Activated naive CD4-positive, alpha-beta T cell treated with anti-CD3 and anti-CD28 coated beads, Interleukin-2, amount 50 U/mL, for 16 hours (primary cell): ENCODE data around the gene ARPP21.

Source experiments
- DNase-seq: peaks from one replicate; pipeline ENCODE4 v3.0.0-alpha.2; 2020

ARPP21 gene

DNA sequence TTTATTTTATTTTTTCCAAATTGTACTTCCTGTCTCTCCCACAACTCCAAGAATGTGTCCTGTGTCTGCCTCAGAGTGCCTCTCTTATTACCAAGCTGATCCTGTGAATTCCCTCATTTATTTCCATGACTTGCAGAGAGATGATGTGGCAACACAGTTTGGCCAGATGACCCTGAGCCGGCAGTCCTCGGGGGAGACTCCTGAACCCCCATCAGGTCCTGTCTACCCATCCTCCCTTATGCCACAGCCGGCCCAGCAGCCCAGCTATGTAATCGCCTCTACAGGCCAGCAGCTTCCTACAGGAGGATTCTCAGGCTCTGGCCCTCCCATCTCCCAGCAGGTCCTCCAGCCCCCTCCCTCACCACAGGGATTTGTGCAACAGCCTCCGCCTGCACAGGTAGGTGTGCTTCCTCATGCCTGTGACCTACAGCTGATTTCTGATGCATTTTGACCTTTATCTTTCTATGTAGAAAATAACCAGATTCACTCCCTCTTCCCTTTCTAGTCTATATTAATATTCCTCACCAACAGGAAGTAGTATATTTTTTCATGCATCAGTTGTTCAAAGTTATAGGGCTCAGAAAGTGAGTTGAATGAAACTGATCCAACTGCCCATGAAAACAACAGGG is 100.0 kb downstream of the ARPP21 start:
- no peak for DNase-seq

DNA sequence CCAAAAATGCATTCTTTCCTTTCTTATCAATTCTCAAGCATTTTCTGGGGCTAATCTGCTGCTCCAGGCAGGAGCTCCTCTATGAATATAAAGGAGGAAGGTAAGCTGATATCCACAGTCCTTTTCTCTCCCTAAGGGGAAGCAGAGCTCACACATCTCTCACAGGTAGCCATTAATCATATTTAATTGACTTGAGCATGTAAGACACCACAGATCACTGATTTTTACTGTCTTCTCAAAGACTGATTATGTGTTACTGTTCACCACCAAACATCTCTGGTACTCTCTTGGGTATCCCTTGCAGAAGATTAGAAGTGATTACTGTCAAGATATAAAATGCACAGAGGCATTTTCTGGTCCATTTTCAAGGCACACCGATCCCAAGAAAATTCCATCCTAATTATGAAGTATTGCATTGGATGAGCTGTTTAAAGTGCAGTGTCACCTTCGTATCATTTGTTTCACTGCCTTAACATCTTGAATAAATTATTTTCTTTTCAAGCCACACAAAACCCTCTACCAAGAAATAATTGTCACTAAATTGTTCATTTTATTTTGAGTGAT is 100.7 kb downstream of the ARPP21 start:
- no peak for DNase-seq

DNA sequence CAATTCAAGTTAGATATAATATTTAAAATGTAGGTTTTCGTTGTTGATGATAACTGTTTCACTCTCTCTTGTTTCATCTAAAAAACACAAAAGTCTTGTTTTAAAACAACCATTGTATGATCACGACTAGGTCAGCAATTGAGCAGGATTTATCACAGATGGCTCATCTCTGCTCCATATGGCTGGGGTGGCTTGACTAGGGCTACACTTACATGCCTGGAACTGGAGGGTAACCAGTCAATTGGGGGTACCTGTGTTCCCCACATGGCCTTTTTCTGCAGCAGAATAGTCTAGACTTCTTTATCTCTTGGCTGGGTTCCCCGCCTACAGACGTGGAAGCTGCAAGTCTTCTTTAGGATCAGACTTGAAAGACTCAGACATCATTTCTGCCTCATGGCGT is 103.9 kb downstream of the ARPP21 start:
- DNase-seq: no peak

DNA sequence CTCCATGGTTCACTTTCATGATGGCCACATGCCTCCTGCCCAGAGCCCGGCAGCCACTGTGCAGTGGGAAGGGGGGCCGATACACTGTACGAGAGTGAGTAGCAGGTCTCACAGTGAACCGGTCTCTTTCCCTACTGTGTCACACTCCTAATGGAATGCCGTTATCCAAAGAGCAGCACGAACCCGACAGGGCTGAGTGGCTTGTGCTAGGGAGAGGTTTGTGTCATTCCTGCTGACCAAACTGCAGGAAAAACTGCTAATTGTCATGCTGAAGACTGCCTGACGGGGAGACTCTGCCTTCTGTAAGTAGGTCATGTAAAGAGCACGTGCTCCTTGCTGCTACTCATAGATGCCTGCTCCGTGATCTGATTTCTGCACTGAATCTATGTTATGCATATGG is 105.1 kb downstream of the ARPP21 start:
- no peak for DNase-seq

DNA sequence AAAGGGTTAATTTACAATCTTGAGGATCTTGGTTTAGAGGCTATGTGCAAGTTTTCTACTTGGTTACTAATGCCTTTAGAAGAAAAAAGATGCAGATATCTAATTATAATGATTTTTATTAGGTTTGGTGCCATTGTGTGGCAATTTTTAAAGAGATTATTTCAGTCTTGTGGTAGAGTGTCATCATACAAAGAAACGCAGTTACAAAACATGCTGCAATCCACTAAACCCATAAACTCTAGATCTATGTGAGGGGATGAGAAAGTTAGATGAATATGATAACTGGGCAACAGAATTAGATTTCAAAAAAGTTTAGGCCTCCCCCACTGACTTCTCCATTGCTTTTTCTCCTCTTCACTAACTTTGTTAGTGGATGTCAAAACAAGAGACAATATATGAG is 106.0 kb downstream of the ARPP21 start:
- DNase-seq: no peak

DNA sequence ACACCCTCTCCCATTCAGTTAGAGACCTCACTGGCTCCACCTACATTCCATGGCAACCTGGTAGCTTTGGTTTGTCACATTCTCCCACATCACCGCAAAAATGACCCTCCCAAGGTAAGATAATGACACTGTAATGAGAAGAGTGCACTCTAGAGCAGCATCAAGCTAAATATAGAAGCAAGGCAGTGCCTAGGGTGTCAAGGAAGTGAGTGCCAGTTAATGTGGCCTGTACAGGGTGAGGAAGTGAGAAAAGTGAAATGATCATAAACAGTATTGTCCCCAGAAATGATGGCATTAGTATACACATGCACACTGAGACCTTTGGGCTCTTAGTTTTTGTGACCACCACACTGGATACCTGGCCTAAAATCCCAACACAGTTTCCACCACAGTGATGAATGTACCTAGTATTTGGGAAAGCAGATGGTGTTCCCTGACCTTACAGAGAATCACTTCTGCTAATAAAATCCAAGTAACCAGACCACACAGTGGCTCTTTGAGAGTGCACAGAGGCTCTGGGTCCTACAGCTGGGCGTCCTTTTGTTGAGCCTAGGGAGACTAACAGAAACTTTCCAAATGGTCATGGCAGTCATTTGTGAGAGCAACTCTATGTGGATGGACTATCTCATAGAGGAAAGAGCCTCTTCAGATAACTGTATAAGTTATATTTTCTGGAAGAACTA is 106.6 kb downstream of the ARPP21 start:
- DNase-seq: no peak

DNA sequence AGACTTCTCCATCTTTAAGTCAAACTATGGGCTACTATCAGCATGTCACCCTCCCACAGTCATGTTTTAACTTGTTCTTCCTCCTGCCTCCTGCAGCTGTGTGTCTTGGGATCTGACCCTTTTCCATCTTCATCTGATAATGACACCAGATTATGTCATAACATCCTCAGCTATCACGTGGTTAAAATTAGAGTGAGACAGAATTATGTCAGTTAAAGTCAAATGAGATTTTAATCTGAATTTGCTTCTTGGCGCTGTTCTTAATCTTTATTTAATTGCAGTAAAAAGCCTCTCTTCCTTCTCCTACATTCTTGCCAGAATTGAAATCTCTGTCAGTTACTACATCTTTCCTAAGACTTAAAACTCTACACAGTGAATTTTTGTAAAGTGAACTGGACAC is 107.2 kb downstream of the ARPP21 start:
- DNase-seq: no peak

DNA sequence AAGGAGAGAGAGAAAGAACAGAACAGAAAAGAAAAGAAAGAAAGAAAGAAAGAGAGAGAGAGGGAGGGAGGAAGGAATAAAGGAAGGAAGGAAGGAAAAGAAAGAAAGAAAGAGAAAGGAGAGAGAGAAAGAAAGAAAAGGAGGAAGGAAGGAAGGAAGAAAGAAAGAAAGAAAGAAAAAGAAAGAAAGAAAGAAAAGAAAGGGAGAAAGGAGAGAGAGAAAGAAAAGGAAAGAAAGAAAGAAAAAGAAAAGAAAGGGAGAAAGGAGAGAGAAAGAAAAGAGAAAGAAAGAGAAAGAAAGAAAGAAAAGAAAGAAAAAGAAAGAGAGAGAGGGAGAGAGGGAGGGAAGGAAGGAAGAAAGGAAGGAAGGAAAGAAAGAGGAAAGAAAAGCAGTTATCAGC is 108.8 kb downstream of the ARPP21 start:
- DNase-seq: no peak

DNA sequence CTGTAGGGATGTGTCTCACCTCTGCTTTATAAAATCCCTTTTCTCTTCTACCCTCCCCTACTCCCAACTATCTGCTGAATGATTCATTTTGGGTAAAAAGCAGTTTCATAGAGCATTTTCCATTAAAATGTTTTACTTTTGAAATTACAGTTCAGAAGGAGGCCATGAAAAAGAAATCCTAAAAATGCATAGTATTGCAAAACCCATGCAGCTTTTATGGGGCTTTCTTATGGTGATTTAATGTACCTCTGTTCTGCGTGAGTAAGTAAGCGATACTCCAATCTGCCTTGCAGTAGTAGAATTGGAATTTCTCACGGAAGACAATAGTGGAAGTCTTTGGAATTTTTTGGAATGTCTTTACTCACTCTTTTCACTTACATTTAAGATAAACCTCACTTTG is 111.9 kb downstream of the ARPP21 start:
- DNase-seq: no peak

DNA sequence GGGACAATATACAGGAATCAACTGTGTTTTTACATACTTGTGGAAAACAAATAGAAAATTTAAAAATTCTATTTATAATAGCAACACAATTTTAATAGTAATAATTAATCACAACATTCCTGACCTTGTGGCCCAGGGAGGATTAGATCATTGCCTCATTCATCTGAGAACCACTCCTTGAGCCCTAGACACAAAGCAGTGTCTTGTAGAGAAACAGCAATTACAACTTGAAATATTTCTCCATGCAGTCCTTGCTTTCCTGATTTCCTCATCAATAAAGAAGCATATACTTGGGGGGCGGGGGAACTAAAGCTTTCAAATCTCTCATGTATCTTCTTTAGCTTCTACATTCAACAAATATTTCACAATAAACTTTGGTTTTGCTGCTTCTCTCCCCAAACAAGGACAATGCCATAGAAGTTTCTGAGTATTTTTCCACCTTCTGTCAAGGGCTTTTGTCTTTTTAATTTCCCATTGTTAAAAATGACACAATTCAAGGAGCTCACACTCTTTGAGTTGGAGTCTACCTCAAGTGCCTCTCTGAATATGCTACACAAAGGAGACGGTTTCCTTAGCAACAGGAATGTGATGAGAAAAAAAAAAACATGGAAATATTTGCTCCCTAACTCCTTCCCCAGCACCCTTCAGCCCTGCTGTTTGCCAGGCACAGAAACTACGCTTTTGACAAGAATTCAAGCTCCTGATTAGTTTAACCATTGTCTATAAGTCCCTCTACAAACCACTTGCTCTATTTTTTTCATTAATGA is 118.8 kb downstream of the ARPP21 start:
- no peak for DNase-seq

DNA sequence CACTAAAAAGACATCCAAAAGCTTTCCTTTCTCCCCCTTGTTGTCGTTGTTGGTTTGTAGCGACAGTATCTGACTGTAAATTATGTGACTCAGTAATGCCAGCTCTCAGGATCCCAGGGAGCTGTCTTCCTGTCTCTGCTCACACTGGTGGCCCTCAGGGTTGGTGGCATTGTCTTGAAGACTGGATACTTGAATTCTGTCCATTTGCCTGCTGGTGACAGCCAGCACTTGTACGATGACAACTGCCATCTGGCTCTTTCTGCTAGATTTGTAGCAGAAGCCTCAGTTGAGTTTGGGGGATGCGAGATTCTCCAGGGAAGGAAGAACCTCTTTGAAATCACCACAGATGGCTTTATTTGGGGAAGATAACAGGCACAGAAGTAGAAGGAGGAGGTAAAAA is 120.8 kb downstream of the ARPP21 start:
- DNase-seq: no peak

DNA sequence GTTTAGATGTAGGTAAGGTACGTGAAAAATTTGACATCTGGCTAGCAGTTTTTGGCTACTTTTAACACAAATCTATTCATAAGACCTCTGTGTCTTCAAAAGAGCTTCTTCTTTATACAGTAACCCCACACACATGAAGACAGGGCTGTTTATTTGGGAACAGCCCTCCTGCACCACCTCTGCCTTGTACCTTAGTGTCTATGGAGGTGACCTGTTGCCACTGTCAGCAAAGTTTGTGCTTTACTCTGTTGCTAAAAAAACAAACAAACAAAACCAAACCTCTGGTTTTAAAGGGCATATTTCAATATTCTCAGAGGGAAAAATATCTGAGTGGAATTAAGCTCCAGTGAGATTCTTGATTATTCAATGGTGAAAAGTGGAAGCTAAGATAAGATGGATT is 122.0 kb downstream of the ARPP21 start:
- DNase-seq: no peak

DNA sequence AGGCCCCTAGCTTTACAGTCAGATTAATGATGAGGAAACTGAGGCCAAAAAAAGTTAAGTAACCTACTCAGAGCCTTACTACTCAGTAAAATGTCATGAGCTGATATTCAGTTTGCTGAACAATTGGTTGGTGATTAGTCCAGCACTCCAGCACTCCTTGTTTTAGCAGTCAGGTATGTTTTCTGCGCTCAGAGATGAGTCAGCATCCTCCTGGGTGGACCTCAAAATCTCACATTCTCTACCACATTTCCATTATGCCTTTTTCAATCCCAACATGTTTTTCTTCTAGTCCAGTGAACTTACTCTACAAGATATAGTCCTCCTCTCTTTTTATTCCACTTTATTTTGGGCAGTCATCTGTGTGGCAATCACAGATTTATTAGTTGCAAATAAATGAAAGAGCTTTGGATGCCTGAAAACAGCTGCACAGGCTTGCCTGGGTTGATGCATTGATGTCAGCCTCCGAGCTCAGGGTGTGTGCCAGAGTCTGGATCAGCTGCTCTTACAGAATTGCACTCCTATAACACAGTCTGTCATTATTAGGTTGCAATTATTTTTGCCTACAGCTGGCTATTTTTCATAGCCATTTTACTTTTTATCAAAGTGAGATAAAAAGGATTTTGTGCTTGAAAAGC is 133.2 kb downstream of the ARPP21 start:
- no peak for DNase-seq

DNA sequence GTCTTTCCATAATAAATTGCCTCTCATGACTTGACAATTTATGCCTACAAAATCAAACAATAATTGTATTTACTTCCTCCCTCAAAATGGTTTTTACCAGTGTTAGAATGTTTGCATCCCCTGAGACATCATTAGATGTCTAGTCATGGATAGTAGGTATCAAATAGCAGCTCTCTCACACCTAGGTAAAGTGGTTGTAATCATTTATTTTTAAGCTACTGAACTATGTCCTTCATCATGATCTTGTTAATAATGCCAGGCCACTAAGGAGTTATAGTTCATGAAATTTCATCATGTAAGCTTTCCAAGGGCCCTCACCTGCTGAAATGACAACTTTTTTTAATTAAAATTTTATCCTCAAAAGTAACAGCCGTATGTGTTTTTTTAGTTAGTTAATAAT is 134.1 kb downstream of the ARPP21 start:
- no peak for DNase-seq

DNA sequence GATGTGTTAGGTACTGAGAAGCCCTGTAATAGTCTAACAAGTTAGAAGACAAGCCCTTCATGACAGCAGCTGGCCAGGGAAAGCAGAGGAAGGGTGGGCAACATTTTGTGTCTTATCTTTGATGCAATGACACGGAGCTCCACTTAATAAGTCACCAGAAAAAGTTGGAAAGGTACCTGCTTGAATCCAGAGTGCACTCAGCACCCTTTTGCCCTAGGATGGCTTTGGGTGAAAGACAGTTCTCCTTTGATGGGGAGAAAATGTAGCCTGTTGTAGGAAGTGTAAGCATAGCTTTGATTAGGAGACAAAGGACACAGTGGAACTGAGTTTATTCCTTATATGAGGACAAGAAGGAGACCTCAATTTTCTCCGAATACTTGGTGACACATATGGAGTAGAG is 137.0 kb downstream of the ARPP21 start:
- no peak for DNase-seq

DNA sequence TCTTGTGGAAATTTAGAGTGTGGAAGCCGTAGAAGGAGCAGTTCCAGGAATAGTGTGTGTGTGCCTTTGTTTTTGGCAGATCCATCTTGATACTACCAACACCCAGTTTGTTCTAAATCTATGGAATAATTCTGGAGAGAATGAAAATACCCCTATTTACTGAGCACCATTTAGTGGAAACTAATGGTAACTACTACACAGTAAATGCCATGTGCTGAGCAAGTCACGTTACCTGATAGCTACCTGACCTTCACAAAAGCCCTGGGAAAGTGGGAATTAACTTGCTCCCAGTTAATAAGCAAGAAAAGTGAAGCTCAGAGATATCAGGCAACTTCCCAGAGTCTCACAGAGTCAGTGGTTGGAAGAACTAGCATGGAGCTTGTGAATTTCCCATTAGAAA is 137.7 kb downstream of the ARPP21 start:
- DNase-seq: no peak

DNA sequence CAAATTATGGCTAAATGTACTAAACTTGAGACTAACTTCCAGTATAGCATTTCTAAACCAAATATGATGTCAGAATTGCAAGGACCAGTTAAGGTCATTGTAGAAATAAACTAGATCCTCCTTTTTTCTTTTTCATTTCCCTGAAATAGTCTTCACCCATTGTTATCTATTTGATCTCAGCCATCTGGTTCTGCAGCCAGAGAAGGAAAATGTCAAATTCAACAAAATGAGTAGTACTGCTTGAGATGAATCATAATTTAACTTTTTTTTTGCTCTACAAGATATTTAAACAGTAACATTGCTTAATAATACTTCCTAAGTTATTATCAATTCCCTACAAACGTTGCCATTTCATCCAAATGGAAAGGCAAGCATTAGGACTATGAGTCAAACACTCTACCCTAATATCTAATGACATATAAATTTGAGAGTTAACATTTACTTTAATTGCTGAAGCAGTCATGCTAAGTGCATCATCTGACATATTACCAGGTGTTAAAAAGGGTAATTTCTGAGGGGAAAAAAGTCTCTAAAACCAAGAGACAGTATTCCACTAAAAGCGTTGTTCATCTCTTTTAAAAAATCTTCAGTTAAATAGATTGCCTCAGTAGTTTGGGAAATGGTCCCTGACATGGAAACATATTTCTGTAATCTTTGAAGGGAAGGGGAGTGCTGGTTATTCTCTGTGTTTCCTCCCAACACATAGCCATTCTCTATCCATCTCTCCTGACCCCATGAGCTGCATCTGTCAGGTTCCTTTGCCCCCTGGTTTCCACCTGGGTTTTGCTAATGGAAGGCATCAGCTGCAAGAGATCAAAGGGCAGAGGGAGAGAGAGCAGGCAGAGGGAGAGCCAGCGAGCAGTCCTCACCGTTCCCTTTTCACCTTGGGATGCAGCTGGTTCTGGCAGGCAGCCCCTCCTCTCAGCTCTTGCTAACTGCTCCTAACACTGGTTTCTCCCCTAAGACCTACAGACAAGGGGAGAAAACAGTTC is 138.5 kb downstream of the ARPP21 start:
- no peak for DNase-seq

DNA sequence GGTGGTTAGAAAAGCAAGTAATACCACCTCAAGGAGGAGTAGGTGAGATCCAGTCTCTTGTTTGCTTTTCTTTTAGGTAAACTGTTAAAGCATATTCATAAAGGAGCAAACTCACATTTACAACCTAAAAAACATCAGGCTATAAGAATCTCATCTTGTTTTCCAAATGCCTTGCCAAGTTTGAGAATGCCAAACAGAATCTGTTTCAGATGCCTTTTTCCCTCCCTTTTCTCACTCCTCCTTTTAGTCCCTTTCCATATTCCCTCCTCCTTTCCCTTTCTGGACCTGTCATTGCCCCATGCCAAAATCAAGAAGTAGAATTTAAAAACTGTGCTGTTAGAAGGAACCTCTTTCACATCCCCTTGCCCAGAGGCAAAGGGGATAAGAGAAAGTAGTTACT is 140.3 kb downstream of the ARPP21 start:
- DNase-seq: no peak

DNA sequence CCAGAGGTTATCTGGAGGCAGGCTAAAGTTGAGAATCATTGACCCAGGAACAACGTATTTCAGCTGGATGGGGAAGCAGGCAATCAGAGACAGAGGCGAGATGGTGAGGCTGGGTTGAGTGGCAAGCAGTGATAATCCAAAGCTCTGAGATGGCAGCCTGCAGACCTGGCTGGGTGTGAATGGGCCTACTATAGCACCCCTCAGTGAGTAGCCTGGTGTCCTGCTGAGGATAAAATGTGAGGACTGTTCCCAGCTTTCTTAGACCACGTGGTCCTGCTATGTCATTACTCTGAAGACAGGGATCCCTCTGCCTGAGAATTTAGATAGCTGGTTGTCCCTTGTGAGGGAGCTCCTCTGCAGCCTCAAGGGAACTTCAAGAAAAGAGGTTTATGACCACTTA is 141.5 kb downstream of the ARPP21 start:
- DNase-seq: no peak

DNA sequence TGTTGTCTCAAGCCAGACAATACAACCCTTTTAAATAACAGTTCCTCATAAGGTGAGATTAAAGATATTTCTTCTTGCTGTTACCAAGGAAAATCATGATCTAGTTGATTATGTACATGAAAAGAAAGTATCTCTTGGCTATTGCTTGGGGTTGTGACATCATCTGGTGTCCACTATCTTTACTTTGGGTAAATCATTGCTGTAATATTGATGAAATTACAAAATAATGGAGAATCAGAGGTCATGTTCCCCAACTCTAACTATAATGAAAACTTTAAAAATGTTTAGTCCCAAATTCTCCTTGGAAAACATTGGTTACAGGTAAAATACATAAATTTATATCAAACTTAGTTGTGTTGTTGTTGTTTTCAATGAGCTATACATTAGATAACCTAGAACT is 142.2 kb downstream of the ARPP21 start:
- DNase-seq: no peak

DNA sequence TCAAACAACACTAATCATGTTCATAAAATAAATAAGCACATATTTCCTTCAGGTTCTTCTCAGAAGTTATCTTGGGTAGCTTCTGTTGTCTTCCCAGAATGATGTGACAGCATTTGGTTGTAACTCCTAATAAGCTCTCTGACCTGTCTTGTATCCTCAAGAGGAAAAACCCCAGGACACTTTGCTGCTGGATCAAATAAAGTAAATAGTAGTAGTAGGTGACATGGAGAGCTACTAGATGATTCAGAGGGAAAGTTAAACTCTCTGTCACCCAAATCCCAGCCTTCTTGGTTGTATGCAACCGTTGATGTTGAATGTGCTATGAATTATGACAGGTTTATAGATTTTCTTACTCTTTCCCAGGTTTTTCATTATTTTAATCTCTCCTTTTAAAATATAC is 143.0 kb downstream of the ARPP21 start:
- DNase-seq: no peak

DNA sequence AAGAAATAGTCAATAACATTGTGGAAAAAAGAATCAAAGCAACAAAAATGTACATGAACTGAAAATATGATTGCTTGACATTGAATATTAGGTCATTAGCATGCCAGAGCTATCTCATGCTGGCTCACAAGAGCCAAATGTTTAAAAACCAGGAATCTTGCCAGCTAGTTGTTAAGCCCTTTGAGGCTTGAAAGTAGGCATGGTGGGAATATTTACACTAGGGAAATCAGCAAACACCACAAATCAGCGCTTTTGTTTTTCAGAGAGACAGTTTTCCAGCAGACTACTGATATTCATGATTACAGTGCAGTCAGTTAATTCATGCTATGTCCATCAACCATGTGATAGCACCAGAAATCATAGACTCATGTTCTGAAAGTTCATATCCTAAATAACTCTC is 144.8 kb downstream of the ARPP21 start:
- no peak for DNase-seq
